Sigmoid colon (tissue), 4 donors: ENCODE data around the gene EFNA2.

Experiments used
- POLR2A ChIP-seq, 2 donors: fragments of 450-650 bp; IDR thresholded peaks; one replicate each; pipeline ENCODE4 v1.6.1; 2016; ENCODE audit warnings: antibody characterized with exemption in 2 of 2, mild to moderate bottlenecking in 2 of 2, moderate library complexity in 2 of 2
- POLR2AphosphoS5 ChIP-seq, 4 donors: sonication (generic); formaldehyde crosslinking; IDR thresholded peaks; one replicate each; pipeline ENCODE4 v1.6.1; 2017; ENCODE audit warnings: antibody characterized with exemption in 4 of 4
- TF ChIP-seq, protein P1 (sequence below), 4 experiments: fragments of 450-650 bp in 3 of 4; fragments of 200-600 bp in 1 of 4; IDR thresholded peaks; one replicate each; pipeline ENCODE4 v1.5.1; 2016 to 2019; ENCODE audit warnings: antibody characterized with exemption in 4 of 4, mild to moderate bottlenecking in 3 of 4, moderate library complexity in 2 of 4

DNA sequence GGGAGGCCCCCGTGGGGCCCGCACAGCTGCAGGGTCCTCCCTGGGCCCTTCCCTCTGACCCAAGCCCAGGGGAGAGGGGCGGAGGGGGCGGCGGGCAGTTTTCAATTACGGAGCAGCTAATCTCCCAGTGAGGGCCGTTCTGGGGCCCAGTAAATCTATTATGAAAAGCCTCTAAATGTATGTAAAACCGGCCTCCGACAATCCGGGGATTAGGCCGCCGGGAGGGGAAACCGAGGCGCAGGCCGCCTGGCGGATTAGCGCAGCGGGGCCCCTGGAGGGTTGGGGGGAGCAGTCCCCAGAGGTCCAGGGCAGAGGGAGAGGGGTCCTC lies 25.1 kb downstream of the EFNA2 start:
- TF ChIP-seq, protein P1, sequence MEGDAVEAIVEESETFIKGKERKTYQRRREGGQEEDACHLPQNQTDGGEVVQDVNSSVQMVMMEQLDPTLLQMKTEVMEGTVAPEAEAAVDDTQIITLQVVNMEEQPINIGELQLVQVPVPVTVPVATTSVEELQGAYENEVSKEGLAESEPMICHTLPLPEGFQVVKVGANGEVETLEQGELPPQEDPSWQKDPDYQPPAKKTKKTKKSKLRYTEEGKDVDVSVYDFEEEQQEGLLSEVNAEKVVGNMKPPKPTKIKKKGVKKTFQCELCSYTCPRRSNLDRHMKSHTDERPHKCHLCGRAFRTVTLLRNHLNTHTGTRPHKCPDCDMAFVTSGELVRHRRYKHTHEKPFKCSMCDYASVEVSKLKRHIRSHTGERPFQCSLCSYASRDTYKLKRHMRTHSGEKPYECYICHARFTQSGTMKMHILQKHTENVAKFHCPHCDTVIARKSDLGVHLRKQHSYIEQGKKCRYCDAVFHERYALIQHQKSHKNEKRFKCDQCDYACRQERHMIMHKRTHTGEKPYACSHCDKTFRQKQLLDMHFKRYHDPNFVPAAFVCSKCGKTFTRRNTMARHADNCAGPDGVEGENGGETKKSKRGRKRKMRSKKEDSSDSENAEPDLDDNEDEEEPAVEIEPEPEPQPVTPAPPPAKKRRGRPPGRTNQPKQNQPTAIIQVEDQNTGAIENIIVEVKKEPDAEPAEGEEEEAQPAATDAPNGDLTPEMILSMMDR (IDR thresholded peaks at IDR 0.05): no peak
- no peak for TF ChIP-seq POLR2AphosphoS5 (IDR thresholded peaks at IDR 0.05)
- TF ChIP-seq POLR2A (IDR thresholded peaks at IDR 0.05): no peak
